GM21723 (cell line): ENCODE data around the gene ATOSB.

Source experiments
- ATAC-seq: cut with Tn5 transposase; IDR thresholded peaks from one replicate; pipeline ENCODE4 v1.9.1; 2021; ENCODE audit warnings: mild to moderate bottlenecking, moderate library complexity; ENCODE audit not compliant: unreplicated experiment

Gene ATOSB

GRCh38 chr9:35054871-35055644, 60.6 kb downstream of the ATOSB start:
- no peak for ATAC-seq

- no peak for ATAC-seq
Observed at GRCh38 chr9:35054185-35054835, 61.4 kb downstream of the ATOSB start.
